GDM1 (cell line): ENCODE results near the gene POU5F1.
"Not testable (repeated sequence)": the region's sequence is repeated elsewhere in the genome, so short reads cannot be mapped to it uniquely, and the experiment has no call there.

Source experiments
- DNase-seq: peaks from one replicate; lab custom pipeline; 2025; lab: John Stamatoyannopoulos, UW

POU5F1 gene

DNA sequence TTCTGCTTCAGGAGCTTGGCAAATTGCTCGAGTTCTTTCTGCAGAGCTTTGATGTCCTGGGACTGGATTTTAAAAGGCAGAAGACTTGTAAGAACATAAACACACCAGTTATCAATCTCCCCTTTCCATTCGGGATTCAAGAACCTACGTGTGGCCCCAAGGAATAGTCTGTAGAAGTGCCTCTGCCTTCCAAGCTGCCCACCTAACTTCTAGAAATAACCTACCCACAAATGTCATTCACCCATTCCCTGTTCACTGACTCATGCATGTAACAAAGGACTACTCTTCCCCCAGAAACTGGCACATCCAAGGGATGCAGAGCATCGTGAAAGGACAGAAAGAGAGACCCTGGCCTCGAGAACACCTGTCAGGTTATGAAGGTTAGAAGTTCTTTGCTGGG, 4.5 kb downstream of the POU5F1 start:
- no peak for DNase-seq

DNA sequence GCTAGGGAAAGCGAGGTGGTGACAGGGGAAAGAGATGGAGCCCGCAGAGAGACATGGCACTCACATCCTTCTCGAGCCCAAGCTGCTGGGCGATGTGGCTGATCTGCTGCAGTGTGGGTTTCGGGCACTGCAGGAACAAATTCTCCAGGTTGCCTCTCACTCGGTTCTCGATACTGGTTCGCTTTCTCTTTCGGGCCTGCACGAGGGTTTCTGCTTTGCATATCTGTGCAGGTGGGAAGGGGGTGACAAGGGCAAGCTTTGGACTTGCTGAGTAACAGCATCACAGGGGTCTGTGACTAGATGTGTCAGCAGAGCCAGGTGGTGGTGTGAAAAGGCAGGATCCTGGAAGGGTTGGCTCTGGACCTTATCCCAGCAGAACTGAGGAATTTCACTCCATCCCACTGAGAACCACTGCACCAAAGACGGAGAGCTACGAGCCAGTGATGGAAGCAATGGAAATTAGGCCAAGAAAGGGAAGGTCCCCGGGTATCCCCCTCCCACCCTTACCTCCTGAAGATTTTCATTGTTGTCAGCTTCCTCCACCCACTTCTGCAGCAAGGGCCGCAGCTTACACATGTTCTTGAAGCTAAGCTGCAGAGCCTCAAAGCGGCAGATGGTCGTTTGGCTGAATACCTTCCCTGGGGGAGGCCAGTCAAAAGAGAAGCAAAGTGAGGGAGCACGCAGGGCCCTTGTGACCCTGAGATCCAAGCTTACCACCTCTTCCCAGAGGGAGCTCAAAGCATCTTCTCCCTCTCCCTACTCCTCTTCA, 5.2 kb downstream of the POU5F1 start:
- not testable (repeated sequence) for DNase-seq

- DNase-seq: not testable (repeated sequence)
Observed at GRCh38 chr6:31164475-31165063, 5.9 kb downstream of the POU5F1 start.

DNA sequence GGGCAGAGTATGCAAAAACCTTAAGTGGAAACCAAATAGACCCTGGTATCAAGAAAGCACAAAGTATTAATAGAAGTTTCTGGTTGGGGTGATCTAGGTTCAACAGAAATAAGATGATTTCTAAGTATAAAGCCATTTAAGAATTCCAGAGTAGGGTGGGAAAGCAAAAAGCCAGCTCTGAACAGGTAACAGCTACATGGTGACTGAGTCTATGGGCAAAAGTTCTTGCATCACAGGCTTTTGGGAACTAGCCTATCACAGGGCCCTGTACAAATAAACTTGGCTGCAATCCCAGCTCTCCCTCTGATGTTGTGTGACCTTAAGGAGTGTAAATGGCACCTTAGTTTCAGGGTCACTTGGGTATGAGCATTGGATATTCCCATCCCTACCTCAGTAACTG, 6.6 kb downstream of the POU5F1 start:
- DNase-seq: no peak

GRCh38 chr6:31162463-31163165, 7.9 kb downstream of the POU5F1 start:
- DNase-seq: no peak

- no peak for DNase-seq
Observed at GRCh38 chr6:31161216-31162126, 9.0 kb downstream of the POU5F1 start.

DNA sequence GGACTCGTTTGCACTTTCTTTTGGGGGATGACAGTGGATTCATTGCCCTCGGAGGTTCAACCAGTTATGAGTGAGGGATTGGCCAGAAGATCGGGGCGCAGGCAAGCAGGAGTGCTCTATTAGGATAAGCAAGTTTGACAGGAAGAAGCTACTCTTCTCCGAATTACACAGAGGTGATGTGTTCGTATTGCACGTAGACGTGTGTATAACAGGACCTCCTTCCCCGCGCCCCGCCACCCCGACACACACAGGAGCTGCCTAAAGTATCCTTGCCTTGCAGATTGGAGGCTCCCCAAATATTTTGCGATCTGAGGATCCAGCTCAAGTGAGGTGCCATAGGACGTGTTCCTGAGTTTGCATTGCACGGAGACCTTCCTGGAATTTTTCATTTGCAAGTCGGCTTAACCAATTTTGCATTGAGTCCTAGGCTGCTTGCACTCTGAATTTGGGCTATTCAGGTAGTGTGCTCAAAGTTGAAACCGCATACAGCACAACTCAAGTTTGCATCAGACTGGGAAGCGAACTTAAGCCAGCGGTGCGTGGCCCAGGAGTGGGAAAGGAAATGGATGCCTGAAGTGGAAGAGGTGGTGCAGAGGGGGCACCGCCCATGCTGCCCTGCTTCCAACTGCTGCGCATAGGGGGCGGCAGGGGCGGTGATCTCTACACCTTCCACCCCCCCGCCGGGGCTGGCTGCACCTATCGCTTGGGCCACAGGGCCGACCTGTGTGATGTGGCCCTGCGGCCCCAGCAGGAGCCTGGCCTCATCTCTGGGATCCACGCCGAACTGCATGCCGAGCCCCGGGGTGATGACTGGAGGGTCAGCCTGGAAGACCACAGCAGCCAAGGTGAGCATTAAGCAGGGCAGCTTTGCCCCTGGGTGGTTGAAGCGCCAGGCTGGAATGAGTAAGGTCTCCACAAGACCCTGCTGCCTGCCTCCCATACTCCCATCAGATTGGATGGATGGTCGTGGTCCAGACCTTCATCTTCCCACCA, 11.3 kb downstream of the POU5F1 start:
- peak; percentile 2 for DNase-seq

DNA sequence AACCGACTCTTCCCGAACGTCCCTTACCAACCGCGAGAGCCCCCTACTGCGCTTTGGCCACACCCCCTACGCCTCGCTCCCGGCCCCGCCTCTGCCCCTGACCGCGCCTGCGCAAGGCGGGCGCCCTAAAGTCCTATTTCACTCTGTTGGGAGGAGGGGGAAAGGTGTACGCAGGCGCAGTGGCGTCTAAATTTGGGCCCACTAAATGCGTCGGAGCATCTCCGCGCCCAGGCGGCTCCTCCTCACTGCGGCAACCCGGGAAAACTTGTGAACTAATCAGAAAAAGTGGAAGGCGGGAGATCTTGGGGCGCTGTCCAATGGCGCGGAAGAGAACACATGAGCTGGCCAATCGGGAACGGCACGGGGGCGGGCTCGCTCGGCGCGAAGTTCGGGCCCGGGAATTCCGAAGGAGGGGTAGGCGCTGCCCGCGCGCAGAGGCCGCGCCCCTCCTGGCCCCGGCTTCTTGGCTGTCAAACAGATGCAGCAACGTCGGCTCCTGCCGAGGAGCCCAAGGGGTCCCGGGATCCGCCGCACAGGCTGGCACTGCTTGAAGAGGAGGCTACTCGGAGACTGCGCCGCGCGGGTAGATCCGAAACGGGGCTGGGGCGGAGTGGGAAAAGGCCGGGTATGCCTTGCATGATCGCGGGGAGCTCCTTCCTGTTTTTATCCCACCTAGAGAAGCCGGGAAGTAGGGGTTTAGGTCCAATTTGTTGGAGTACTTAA, 12.2 kb downstream of the POU5F1 start, which contains the start of gene TCF19:
Gene TCF19 (plus strand): TSS at position 450 of the 723 bp plus-strand sequence. CDS start 881 bp downstream, outside the sequence.
- DNase-seq: peak; percentile 98

- no peak for DNase-seq
Observed at GRCh38 chr6:31157513-31158139, 12.9 kb downstream of the POU5F1 start, which contains the start of gene CCHCR1. TSS of gene CCHCR1 (minus strand) at chr6:31157802. CDS start at chr6:31157600, 202 bp downstream.

DNA sequence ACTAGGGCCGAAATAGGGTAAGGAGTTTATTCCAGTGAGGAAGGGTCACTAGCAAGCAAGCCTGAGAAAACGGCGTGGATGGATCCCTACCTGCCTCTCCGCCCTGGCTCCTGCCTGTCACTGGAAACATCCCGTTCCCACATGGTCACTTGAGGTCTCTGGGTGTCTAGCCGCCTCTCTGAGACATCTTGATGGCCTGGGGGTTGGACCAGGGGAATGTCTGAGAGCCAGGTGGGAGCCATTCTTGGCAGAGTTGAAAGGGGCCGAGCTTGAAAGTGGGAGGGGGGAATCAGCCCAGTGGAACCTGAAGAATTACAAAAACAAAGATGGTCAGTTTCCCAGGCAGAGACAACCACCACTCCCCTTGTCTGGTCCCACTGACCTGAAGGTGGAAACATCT, 13.8 kb downstream of the POU5F1 start:
- DNase-seq: no peak

- no peak for DNase-seq
Observed at GRCh38 chr6:31154436-31154835, 16.0 kb downstream of the POU5F1 start.

- DNase-seq: no peak
Observed at GRCh38 chr6:31152781-31153180, 17.7 kb downstream of the POU5F1 start.

DNA sequence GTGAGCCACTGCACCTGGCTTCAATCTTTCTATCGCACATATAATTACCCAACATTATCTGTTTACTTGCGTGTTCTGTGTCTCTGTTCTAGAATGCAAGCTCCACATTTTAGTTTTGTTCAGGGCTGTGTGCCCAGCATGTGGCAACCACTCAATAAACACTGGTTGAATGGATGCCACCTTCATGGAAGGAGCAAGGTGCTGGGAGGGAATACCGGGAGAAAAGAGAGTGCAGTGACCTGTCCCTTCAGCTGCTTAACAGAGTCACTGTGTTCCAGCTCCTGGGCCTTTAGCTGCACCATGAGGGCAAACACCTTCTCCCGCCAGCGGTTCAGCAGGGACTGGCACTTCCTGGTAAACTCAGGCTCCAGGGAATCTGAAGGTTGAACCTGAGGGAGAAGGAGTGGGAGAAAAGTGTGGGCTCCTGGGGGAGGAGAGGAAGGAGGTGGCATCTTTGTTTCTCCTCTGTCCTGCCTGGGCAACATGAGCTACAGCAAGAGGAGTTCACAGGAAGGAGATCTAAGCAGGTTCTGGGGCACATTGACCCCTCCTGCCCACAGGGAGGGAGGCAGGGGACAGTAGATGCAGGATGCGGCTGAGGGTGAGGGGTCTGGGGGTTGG, 20.5 kb downstream of the POU5F1 start:
- no peak for DNase-seq

- no peak for DNase-seq
Observed at GRCh38 chr6:31145386-31145785, 25.1 kb downstream of the POU5F1 start.

DNA sequence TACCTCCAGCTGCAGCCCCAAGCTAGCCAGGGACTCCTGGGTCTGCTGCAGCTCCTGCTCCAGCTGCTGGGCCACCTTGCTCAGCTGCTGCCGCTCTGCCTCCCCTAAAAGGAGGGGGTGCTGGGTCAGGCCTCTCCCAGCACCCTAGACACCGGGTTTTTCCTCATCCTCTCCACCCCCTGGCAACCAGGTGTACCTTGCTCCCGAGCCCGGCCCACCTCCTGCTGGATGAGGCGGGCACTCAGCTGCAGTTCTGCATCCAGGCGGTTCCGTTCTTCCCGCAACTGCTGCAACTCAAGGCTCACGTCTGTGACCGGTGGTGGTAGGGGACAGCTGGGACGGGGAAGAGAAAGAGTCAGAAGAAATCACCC, 25.5 kb downstream of the POU5F1 start:
- no peak for DNase-seq

DNA sequence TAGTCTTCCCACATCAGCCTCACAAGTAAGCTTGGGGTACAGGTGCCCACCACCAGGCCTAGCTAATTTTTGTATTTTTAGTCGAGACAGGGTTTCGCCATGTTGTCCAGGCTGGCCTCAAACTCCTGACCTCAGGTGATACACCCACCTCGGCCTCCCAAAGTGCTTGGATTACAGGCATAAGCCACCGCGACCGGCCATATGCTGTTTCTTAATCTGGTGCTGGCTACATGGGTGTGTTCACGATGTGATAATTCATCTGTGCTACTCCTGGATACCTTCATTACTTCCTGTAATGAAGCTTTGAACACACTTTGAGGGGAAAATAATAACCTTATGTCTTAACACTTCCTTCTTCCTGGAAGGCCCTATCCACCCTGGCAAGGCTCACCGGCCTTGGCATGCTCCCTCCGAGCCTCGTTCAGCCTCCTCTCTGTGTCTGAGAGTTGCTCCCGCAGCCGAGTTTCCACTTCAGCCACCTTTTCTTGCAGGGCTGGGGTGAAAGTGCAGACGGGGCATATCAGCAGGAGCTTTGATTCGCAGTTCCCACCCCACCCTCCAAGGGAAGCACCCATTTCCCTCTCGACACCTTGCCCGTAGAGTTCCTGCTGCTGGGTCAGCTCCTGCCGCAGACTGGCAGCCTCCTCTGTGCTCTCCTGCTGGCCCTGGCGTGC, 26.0 kb downstream of the POU5F1 start:
- no peak for DNase-seq

DNA sequence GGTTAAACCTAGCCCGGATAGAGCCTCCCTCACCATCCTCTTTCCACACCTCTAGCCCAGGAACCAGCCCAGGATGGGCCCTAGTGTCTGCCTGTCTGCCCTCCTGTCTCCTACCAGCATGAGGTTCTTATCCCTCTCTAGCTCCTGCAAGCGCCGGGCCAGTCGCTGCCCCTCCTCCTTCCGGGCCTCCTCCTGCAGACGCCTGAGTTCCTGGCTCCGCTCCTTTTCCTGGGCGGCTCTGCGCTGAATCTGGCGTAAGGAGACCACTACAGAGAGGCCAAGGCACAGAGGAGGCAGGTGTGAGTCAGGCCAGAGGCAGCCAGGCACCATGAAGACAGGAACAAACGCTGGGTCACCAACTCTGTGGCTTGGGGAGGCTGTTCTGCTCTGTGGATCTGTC, 27.3 kb downstream of the POU5F1 start:
- no peak for DNase-seq

DNA sequence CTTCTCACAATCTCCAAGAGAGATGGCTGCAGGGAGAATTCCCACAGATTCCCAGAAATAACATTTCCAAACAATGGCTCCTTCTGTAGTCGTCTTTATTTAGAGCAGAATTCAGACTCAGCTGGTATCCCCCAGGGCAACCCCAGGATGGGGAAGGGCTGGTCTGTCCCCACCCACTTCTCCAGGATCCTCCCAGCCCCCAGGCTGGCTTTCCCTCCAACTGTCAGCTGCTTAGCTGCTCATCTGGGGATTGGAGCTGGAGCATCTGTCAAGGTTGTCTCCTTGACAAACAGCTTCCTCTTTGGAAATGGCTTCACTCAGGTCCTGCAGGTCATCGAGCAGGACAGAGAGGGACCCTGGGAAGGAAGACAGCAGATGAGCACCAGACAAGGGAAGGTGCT, 28.1 kb downstream of the POU5F1 start:
- DNase-seq: no peak
